IMR-90 (cell line): ENCODE results near the gene ASXL3.

Experiments used
- BHLHE40 ChIP-seq: fragments of 150-350 bp; IDR thresholded peaks from 2 replicates; pipeline ENCODE4 v1.6.1; 2016; ENCODE audit warnings: mild to moderate bottlenecking, low read depth, low read length
- CHD1 ChIP-seq: IDR thresholded peaks from 2 replicates; pipeline ENCODE4 v1.6.1; 2012; ENCODE audit warnings: low read depth, low read length, improper control_type of control experiment
- CTCF ChIP-seq: conservative IDR thresholded peaks from 2 replicates; pipeline ENCODE4 v1.5.1; 2012; ENCODE audit warnings: mild to moderate bottlenecking, low read depth, low read length, improper control_type of control experiment
- ELK1 ChIP-seq: fragments of 150-350 bp; IDR thresholded peaks from 2 replicates; pipeline ENCODE4 v1.6.1; 2016; ENCODE audit warnings: low read depth, mild to moderate bottlenecking, low read length, moderate library complexity, borderline replicate concordance
- FOS ChIP-seq: fragments of 150-350 bp; IDR thresholded peaks from 2 replicates; pipeline ENCODE4 v1.6.1; 2016; ENCODE audit warnings: low read depth, low read length
- MAFK ChIP-seq: IDR thresholded peaks from 2 replicates; pipeline ENCODE4 v1.6.1; 2012; ENCODE audit warnings: low read depth, low read length, improper control_type of control experiment
- MAZ ChIP-seq: IDR thresholded peaks from 2 replicates; pipeline ENCODE4 v1.6.1; 2012; ENCODE audit warnings: low read depth, mild to moderate bottlenecking, low read length, improper control_type of control experiment, moderate library complexity, borderline replicate concordance
- NFE2L2 ChIP-seq: fragments of 150-350 bp; IDR thresholded peaks from 2 replicates; pipeline ENCODE4 v1.6.1; 2016; ENCODE audit warnings: low read depth, mild to moderate bottlenecking, low read length
- POLR2A ChIP-seq: IDR thresholded peaks from 2 replicates; pipeline ENCODE4 v1.6.1; 2012; ENCODE audit warnings: mild to moderate bottlenecking, low read depth, low read length
- RAD21 ChIP-seq: IDR thresholded peaks from 2 replicates; pipeline ENCODE4 v1.6.1; 2012; ENCODE audit warnings: low read length, improper control_type of control experiment
- RCOR1 ChIP-seq: IDR thresholded peaks from 2 replicates; pipeline ENCODE4 v1.6.1; 2012; ENCODE audit warnings: mild to moderate bottlenecking, low read length, improper control_type of control experiment; ENCODE audit not compliant: insufficient replicate concordance
- RFX5 ChIP-seq: IDR thresholded peaks from 2 replicates; pipeline ENCODE4 v1.8.0; 2012; ENCODE audit warnings: low read depth, mild to moderate bottlenecking, low read length, moderate library complexity
- SMC3 ChIP-seq: fragments of 150-350 bp; IDR thresholded peaks from 2 replicates; pipeline ENCODE4 v1.6.1; 2016; ENCODE audit warnings: low read depth, mild to moderate bottlenecking, antibody characterized with exemption, low read length, moderate library complexity
- USF2 ChIP-seq: fragments of 150-350 bp; IDR thresholded peaks from 2 replicates; pipeline ENCODE4 v1.6.1; 2017; ENCODE audit warnings: mild to moderate bottlenecking, antibody characterized with exemption, low read length, low read depth

GRCh38 chr18:33652635-33653034 lies 74.6 kb downstream of the ASXL3 start:
- TF ChIP-seq POLR2A, result no peak
- TF ChIP-seq MAFK, result no peak
- no peak for TF ChIP-seq RAD21
- no peak for TF ChIP-seq CTCF
- no peak for TF ChIP-seq MAZ
- TF ChIP-seq BHLHE40, result no peak
- TF ChIP-seq FOS, result no peak
- TF ChIP-seq ELK1, result no peak
- TF ChIP-seq SMC3, result no peak
- TF ChIP-seq RFX5, result no peak
- TF ChIP-seq USF2, result no peak
- TF ChIP-seq RCOR1, result no peak
- TF ChIP-seq CHD1, result no peak
- TF ChIP-seq NFE2L2, result no peak
